HepG2 (cell line): ENCODE measurements around the gene ST13. TPM values are rescaled to one million over a fixed set of nuclear protein-coding genes. Genes with fewer than 3 reads are reported as not detected.

ENCODE experiments used
- BRF2 ChIP-seq: sonication (generic); formaldehyde crosslinking; IDR thresholded peaks from 2 replicates; pipeline ENCODE4 v1.8.1; 2022; ENCODE audit warnings: mild to moderate bottlenecking, missing genetic modification reagents
- CREBL2 ChIP-seq: sonication (generic); formaldehyde crosslinking; IDR thresholded peaks from 2 replicates; pipeline ENCODE4 v1.8.1; 2023; ENCODE audit warnings: missing genetic modification reagents, mild to moderate bottlenecking, borderline replicate concordance
- ELF3 ChIP-seq: IDR thresholded peaks from 2 replicates; pipeline ENCODE4 v1.6.1; 2016; ENCODE audit warnings: missing genetic modification reagents, missing compliant biosample characterization
- ERF ChIP-seq: IDR thresholded peaks from 2 replicates; pipeline ENCODE4 v1.6.1; 2018; ENCODE audit warnings: missing biosample characterization, missing genetic modification reagents
- FOXC1 ChIP-seq: sonication (generic); formaldehyde crosslinking; IDR thresholded peaks from 2 replicates; pipeline ENCODE4 v1.8.0; 2022; ENCODE audit warnings: mild to moderate bottlenecking, missing genetic modification reagents, borderline replicate concordance
- HDAC6 ChIP-seq: fragments of 200-600 bp; sonication (generic); IDR thresholded peaks from 2 replicates; pipeline ENCODE4 v1.7.0; 2017; ENCODE audit warnings: mild to moderate bottlenecking, antibody characterized with exemption, low read length, low read depth
- IRX3 ChIP-seq: sonication (generic); formaldehyde crosslinking; IDR thresholded peaks from 2 replicates; pipeline ENCODE4 v1.8.1; 2023; ENCODE audit warnings: mild to moderate bottlenecking, low read depth, missing genetic modification reagents, borderline replicate concordance
- NFATC3 ChIP-seq: sonication (generic); formaldehyde crosslinking; IDR thresholded peaks from 2 replicates; pipeline ENCODE4 v1.5.1; 2020; ENCODE audit warnings: mild to moderate bottlenecking, missing genetic modification reagents
- NR3C1 ChIP-seq: sonication (generic); formaldehyde crosslinking; IDR thresholded peaks from 2 replicates; pipeline ENCODE4 v1.4.0; 2020; ENCODE audit warnings: missing genetic modification reagents
- PHF8 ChIP-seq: sonication (generic); formaldehyde crosslinking; IDR thresholded peaks from 2 replicates; pipeline ENCODE4 v1.5.0; 2020; ENCODE audit warnings: missing genetic modification reagents
- PRMT3 ChIP-seq: sonication (generic); formaldehyde crosslinking; IDR thresholded peaks from 2 replicates; pipeline ENCODE4 v1.8.1; 2022; ENCODE audit warnings: low read depth, mild to moderate bottlenecking, moderate library complexity, missing genetic modification reagents, borderline replicate concordance
- REL ChIP-seq: sonication (generic); formaldehyde crosslinking; conservative IDR thresholded peaks from 2 replicates; pipeline ENCODE4 v1.8.0; 2022; ENCODE audit warnings: mild to moderate bottlenecking, missing genetic modification reagents, moderate library complexity
- RELA ChIP-seq: sonication (generic); formaldehyde crosslinking; IDR thresholded peaks from 2 replicates; pipeline ENCODE4 v1.4.0; 2020; ENCODE audit warnings: missing genetic modification reagents
- TOPORS ChIP-seq: sonication (generic); formaldehyde crosslinking; IDR thresholded peaks from 2 replicates; pipeline ENCODE4 v1.8.0; 2023; ENCODE audit warnings: mild to moderate bottlenecking, missing genetic modification reagents
- WIZ ChIP-seq: sonication (generic); formaldehyde crosslinking; IDR thresholded peaks from 2 replicates; pipeline ENCODE4 v1.5.1; 2020; ENCODE audit warnings: mild to moderate bottlenecking, missing genetic modification reagents
- ZBTB20 ChIP-seq: sonication (generic); formaldehyde crosslinking; IDR thresholded peaks from 2 replicates; pipeline ENCODE4 v1.8.1; 2023; ENCODE audit warnings: missing genetic modification reagents, low read depth, mild to moderate bottlenecking, borderline replicate concordance
- ZFP36L1 ChIP-seq: sonication (generic); formaldehyde crosslinking; IDR thresholded peaks from 2 replicates; pipeline ENCODE4 v1.8.0; 2022; ENCODE audit warnings: mild to moderate bottlenecking, missing genetic modification reagents, moderate library complexity
- ZFP41 ChIP-seq: sonication (generic); formaldehyde crosslinking; IDR thresholded peaks from 2 replicates; pipeline ENCODE4 v1.4.0; 2020; ENCODE audit warnings: mild to moderate bottlenecking, missing genetic modification reagents, borderline replicate concordance
- ZFX ChIP-seq: sonication (generic); formaldehyde crosslinking; IDR thresholded peaks from 2 replicates; pipeline ENCODE4 v1.4.0; 2020; ENCODE audit warnings: mild to moderate bottlenecking, low read depth, missing genetic modification reagents, moderate library complexity
- ZNF225 ChIP-seq: sonication (generic); formaldehyde crosslinking; IDR thresholded peaks from 2 replicates; pipeline ENCODE4 v1.4.0; 2020; ENCODE audit warnings: mild to moderate bottlenecking, missing genetic modification reagents
- ZNF34 ChIP-seq: sonication (generic); formaldehyde crosslinking; IDR thresholded peaks from 2 replicates; pipeline ENCODE4 v1.4.0; 2020; ENCODE audit warnings: mild to moderate bottlenecking, missing genetic modification reagents, borderline replicate concordance
- ZNF513 ChIP-seq: sonication (generic); formaldehyde crosslinking; conservative IDR thresholded peaks from 2 replicates; pipeline ENCODE4 v1.5.0; 2020; ENCODE audit warnings: missing genetic modification reagents
- ZNF556 ChIP-seq: sonication (generic); formaldehyde crosslinking; IDR thresholded peaks from 2 replicates; pipeline ENCODE4 v1.4.0; 2020; ENCODE audit warnings: mild to moderate bottlenecking, missing genetic modification reagents, borderline replicate concordance
- ZNF614 ChIP-seq: IDR thresholded peaks from 2 replicates; pipeline ENCODE4 v1.6.1; 2018; ENCODE audit warnings: missing biosample characterization, missing genetic modification reagents, inconsistent platforms, borderline replicate concordance
- ZNF772 ChIP-seq: sonication (generic); formaldehyde crosslinking; IDR thresholded peaks from 2 replicates; pipeline ENCODE4 v1.5.0; 2020; ENCODE audit warnings: mild to moderate bottlenecking, missing genetic modification reagents
- ZSCAN29 ChIP-seq: sonication (generic); formaldehyde crosslinking; conservative IDR thresholded peaks from 2 replicates; pipeline ENCODE4 v1.4.0; 2020; ENCODE audit warnings: mild to moderate bottlenecking, missing genetic modification reagents
- ZZZ3 ChIP-seq: sonication (generic); formaldehyde crosslinking; IDR thresholded peaks from 2 replicates; pipeline ENCODE4 v1.4.0; 2020; ENCODE audit warnings: missing genetic modification reagents, mild to moderate bottlenecking, borderline replicate concordance
- polyA plus RNA-seq, 8 experiments: library from polyadenylated mRNA; depleted of rRNA in 3 of 8; stranded (reverse) in 7 of 8; unstranded in 1 of 8; fragments of >200 nt; fragmentation: Illumina TruSeq in 4 of 8; extraction: Trizol in 4 of 8; gene quantifications; 2 replicates each; pipeline versions ENCODE4 v1.2.1 to v1.2.3, GENCODE V29; 2011 to 2016; ENCODE audit warnings: low read depth in 4 of 8, missing spikeins in 1 of 8, mixed read lengths in 1 of 8; ENCODE audit not compliant: insufficient read depth in 1 of 8
- total RNA-seq, 5 experiments: library from RNA; depleted of rRNA; stranded (reverse); fragments of >200 nt; fragmentation: Illumina TruSeq; extraction: Trizol; gene quantifications; 2 replicates each; pipeline ENCODE4 v1.2.3, GENCODE V29; 2016; ENCODE audit warnings: low read depth in 1 of 5

Gene ST13
- total and polyA plus RNA-seq, 2 of the 13 experiments (the other 11 are each of a cell fraction or from before 2014, with no cell fraction given): 110 to 274 TPM

GRCh38 chr22:40856513-40857308 is at the start of gene ST13, which contains the start of gene XPNPEP3 (continued):
- peak; percentile 81 for TF ChIP-seq BRF2
- peak; percentile 97 for TF ChIP-seq FOXC1 (CRISPR knock-in tag)
- peak; percentile 95 for TF ChIP-seq ZFP36L1 (CRISPR knock-in tag)
- no peak for TF ChIP-seq NR3C1 (CRISPR knock-in tag)
- peak; percentile 97 for TF ChIP-seq ZFX
- TF ChIP-seq ZSCAN29 (CRISPR knock-in tag): peak; percentile 74
- peak; percentile 96 for TF ChIP-seq ERF (CRISPR knock-in tag)
- TF ChIP-seq CREBL2 (CRISPR knock-in tag): no peak
- TF ChIP-seq PHF8 (CRISPR knock-in tag): peak; percentile 88
- TF ChIP-seq ZZZ3 (CRISPR knock-in tag): peak; percentile 66; the same call in 1 of the 2 replicates
- peak; percentile 85 for TF ChIP-seq NFATC3 (CRISPR knock-in tag)
- TF ChIP-seq ZNF34 (CRISPR knock-in tag): no peak
- TF ChIP-seq PRMT3 (CRISPR knock-in tag): peak; percentile 89; the same call in 1 of the 2 replicates
- peak; percentile 22; the same call in 1 of the 2 replicates for TF ChIP-seq ELF3 (CRISPR knock-in tag)
- TF ChIP-seq TOPORS (CRISPR knock-in tag): peak; percentile 45; the same call in 1 of the 2 replicates
- TF ChIP-seq ZNF614 (CRISPR knock-in tag): peak; percentile 68; the same call in 1 of the 2 replicates
- no peak for TF ChIP-seq HDAC6
- 0 out of 2 replicates have a peak, but pooled peaks have one; percentile 53 for TF ChIP-seq ZNF225 (CRISPR knock-in tag)
- TF ChIP-seq ZNF772: peak; percentile 88
- peak; percentile 20; the same call in 1 of the 2 replicates for TF ChIP-seq IRX3 (CRISPR knock-in tag)
- TF ChIP-seq RELA: peak; percentile 29; the same call in 1 of the 2 replicates
- no peak for TF ChIP-seq ZNF513 (CRISPR knock-in tag)
- TF ChIP-seq REL (CRISPR knock-in tag): no peak; the same call in 1 of the 2 replicates
- TF ChIP-seq ZBTB20 (CRISPR knock-in tag): 0 out of 2 replicates have a peak, but pooled peaks have one; percentile 6
- peak; percentile 72; the same call in 1 of the 2 replicates for TF ChIP-seq ZFP41 (CRISPR knock-in tag)
- peak; percentile 17; the same call in 1 of the 2 replicates for TF ChIP-seq ZNF556
- peak; percentile 85; the same call in 1 of the 2 replicates for TF ChIP-seq WIZ (CRISPR knock-in tag)
